ENCODE measurements around the gene CYB561. TPM values are rescaled to one million over a fixed set of nuclear protein-coding genes. Genes with fewer than 3 reads are reported as not detected.

CYB561 gene
- total RNA-seq, 4 donors from 2014 or later: 2.2 to 6.5 (median 3.9) TPM

DNA sequence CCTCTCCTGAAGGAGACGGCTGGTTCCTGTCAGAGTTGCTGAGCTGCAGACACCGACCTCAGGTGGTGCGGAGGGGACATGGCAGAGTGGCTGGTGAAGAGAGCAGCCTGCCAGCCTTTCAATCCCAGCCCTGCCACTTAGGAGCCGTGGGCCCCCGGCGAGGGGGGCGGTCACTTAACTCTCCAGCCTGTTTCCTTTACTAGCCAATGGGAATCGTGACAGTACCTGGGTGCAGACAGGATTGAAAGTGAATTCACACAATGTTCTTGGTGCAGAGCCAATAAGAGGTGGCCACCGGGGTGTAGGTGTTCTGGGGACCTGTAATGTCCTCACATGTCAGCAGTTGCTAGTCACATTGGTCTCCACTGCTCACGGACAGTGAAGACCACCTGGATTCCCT, 44.2 kb upstream of the CYB561 start:
- Histone ChIP-seq H3K4me1 (no peaks in the 10 kb centered on the region), H3K36me3 (no peaks in the 10 kb centered on the region), H3K27ac (no peak overlapping the region), H3K9me3 (no peaks in the 10 kb centered on the region), H3K4me3 (no peak overlapping the region), H3K27me3 (no peaks in the 10 kb centered on the region)
- in situ Hi-C loops (cut with MboI; ENCODE audit: low sequenced_read_pairs in 4 of 4) (no loop called here), intact Hi-C loops (cut with DNase I; ENCODE audit: low total_unique reads) (no loop called here)
- DNase-seq (no peak), ATAC-seq (no peak)
- TF ChIP-seq, protein P1, sequence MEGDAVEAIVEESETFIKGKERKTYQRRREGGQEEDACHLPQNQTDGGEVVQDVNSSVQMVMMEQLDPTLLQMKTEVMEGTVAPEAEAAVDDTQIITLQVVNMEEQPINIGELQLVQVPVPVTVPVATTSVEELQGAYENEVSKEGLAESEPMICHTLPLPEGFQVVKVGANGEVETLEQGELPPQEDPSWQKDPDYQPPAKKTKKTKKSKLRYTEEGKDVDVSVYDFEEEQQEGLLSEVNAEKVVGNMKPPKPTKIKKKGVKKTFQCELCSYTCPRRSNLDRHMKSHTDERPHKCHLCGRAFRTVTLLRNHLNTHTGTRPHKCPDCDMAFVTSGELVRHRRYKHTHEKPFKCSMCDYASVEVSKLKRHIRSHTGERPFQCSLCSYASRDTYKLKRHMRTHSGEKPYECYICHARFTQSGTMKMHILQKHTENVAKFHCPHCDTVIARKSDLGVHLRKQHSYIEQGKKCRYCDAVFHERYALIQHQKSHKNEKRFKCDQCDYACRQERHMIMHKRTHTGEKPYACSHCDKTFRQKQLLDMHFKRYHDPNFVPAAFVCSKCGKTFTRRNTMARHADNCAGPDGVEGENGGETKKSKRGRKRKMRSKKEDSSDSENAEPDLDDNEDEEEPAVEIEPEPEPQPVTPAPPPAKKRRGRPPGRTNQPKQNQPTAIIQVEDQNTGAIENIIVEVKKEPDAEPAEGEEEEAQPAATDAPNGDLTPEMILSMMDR (IDR thresholded peaks at IDR 0.05 in 4 of 5, conservative IDR thresholded peaks at IDR 0.05 in 1 of 5): no peak
- no peak for TF ChIP-seq POLR2A (IDR thresholded peaks at IDR 0.05)

DNA sequence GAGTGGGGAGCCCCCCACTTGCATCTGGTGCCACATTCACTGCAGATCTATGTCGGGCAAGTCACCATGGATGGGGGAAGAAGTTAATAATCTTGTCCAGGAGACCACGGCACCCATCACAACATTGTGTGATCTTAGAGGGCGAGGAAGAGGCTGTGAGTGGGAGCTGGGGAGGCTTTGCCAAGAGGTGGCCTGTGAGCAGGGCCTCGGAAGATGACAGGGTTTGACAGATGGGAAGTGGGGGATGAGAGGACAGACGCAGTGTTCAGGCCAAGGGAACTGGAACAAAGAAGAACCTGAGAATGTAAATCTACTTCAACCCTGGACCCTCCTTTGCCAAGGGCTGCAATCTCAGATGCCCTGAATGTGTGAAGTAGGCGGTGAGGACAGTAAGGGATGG, 43.2 kb upstream of the CYB561 start:
- DNase-seq: no peak
- ATAC-seq: no peak
- H3K36me3 ChIP-seq: no peaks in the 10 kb centered on the region
- no peaks in the 10 kb centered on the region for H3K27me3 ChIP-seq
- TF ChIP-seq POLR2A (IDR thresholded peaks at IDR 0.05): no peak
- TF ChIP-seq, protein P1 (IDR thresholded peaks at IDR 0.05 in 4 of 5, conservative IDR thresholded peaks at IDR 0.05 in 1 of 5): no peak
- in situ Hi-C loops (cut with MboI; ENCODE audit: low sequenced_read_pairs in 4 of 4) (loop anchor here in 2 of 4 donors (10.0 kb wide), 2 partner anchors 54 to 64 kb away; no protein-coding TSS in a partner anchor), intact Hi-C loops (cut with DNase I; ENCODE audit: low total_unique reads) (no loop called here)
- H3K9me3 ChIP-seq: no peaks in the 10 kb centered on the region
- no peak overlapping the region for H3K4me3 ChIP-seq
- H3K27ac ChIP-seq: no peak overlapping the region
- H3K4me1 ChIP-seq: no peaks in the 10 kb centered on the region

DNA sequence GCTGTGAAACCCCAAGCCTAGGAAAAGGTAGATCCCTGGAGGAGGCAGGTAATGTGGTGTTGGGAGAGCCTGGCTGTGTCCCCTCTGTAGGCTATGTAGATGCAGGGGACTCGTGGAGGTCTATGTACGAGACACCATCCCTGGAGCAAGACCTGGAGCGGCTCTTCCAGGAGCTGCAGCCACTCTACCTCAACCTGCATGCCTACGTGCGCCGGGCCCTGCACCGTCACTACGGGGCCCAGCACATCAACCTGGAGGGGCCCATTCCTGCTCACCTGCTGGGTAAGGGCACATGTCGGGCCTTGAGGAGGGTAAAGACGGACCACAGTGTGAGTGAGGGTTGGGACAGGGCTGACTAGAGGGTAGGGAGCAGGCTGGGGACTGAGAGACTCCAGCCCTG, 42.7 kb upstream of the CYB561 start:
- H3K36me3 ChIP-seq: no peaks in the 10 kb centered on the region
- no peaks in the 10 kb centered on the region for H3K9me3 ChIP-seq
- no peaks in the 10 kb centered on the region for H3K27me3 ChIP-seq
- no peaks in the 10 kb centered on the region for H3K4me1 ChIP-seq
- no peak for DNase-seq
- in situ Hi-C loops (cut with MboI; ENCODE audit: low sequenced_read_pairs in 4 of 4): loop anchor here in 2 of 4 donors (10.0 kb wide), 2 partner anchors 54 to 64 kb away; no protein-coding TSS in a partner anchor
- H3K4me3 ChIP-seq: no peak overlapping the region
- intact Hi-C loops (cut with DNase I; ENCODE audit: low total_unique reads): no loop called here
- ATAC-seq: no peak
- H3K27ac ChIP-seq: no peak overlapping the region
- TF ChIP-seq, protein P1 (IDR thresholded peaks at IDR 0.05 in 4 of 5, conservative IDR thresholded peaks at IDR 0.05 in 1 of 5): no peak
- no peak for TF ChIP-seq POLR2A (IDR thresholded peaks at IDR 0.05)

DNA sequence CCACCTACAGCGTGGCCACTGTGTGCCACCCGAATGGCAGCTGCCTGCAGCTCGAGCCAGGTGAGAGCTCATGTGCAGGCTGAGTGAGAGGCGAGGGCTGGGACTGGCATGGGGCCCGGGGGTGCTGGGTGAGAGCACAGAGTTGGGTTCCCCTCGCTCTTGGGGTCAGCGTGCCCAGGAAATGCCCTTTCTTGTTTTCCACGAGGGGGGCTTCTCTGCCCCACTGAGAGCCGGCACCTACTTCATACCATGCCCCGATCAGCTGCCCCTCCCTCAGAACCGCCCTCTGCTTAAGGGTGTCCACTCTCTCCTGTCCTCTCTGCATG, 40.9 kb upstream of the CYB561 start:
- H3K27me3 ChIP-seq: no peaks in the 10 kb centered on the region
- H3K9me3 ChIP-seq: no peaks in the 10 kb centered on the region
- TF ChIP-seq, protein P1 (IDR thresholded peaks at IDR 0.05 in 4 of 5, conservative IDR thresholded peaks at IDR 0.05 in 1 of 5): no peak
- no peaks in the 10 kb centered on the region for H3K36me3 ChIP-seq
- in situ Hi-C loops (cut with MboI; ENCODE audit: low sequenced_read_pairs in 4 of 4): loop anchor here in 2 of 4 donors (10.0 kb wide), 2 partner anchors 52 to 62 kb away; no protein-coding TSS in a partner anchor
- H3K27ac ChIP-seq: no peak overlapping the region
- no peaks in the 10 kb centered on the region for H3K4me1 ChIP-seq
- no peak for DNase-seq
- intact Hi-C loops (cut with DNase I; ENCODE audit: low total_unique reads): no loop called here
- H3K4me3 ChIP-seq: no peak overlapping the region
- no peak for ATAC-seq
